ENCODE data around the gene ARHGAP42.

DNA sequence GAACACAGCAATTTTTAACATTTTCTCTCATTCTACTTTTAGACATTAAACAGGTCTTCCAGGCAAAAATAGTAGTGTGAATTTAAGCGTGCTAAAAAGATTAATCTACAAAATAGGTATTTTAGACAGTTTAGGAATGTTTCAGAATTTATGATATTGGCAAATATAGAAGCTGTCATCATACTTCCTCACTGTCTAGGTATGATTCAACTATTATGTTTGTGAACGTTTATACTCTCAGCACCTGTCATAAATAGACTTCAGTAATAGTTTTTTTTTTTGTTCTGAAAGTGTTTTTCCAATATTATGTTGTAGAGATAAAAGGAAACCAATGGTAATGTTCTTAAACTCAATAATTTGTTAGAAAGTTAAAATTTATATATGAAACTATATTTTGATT is 103.0 kb downstream of the ARHGAP42 start:
- TF ChIP-seq POLR2A (IDR thresholded peaks at IDR 0.05; ENCODE audit: extremely low read depth, insufficient read length) (no peak), MYC (IDR thresholded peaks at IDR 0.05; ENCODE audit: low read depth, low read length) (no peak)
- TF ChIP-seq, protein P1, sequence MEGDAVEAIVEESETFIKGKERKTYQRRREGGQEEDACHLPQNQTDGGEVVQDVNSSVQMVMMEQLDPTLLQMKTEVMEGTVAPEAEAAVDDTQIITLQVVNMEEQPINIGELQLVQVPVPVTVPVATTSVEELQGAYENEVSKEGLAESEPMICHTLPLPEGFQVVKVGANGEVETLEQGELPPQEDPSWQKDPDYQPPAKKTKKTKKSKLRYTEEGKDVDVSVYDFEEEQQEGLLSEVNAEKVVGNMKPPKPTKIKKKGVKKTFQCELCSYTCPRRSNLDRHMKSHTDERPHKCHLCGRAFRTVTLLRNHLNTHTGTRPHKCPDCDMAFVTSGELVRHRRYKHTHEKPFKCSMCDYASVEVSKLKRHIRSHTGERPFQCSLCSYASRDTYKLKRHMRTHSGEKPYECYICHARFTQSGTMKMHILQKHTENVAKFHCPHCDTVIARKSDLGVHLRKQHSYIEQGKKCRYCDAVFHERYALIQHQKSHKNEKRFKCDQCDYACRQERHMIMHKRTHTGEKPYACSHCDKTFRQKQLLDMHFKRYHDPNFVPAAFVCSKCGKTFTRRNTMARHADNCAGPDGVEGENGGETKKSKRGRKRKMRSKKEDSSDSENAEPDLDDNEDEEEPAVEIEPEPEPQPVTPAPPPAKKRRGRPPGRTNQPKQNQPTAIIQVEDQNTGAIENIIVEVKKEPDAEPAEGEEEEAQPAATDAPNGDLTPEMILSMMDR (IDR thresholded peaks at IDR 0.05; ENCODE audit: low read depth, low read length) = no peak
- TF ChIP-seq, protein P2, sequence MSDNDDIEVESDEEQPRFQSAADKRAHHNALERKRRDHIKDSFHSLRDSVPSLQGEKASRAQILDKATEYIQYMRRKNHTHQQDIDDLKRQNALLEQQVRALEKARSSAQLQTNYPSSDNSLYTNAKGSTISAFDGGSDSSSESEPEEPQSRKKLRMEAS (IDR thresholded peaks at IDR 0.05; ENCODE audit: low read depth, low read length) = no peak
